OCI-LY1 (cell line): ENCODE measurements around the gene GPR27.

Source experiments
- EZH2 ChIP-seq: fragments of 200-600 bp; sonication (generic), shearing (Covaris generic); IDR thresholded peaks from 2 replicates; pipeline ENCODE4 v1.8.0; 2017; ENCODE audit warnings: borderline replicate concordance, mixed run types, mild to moderate bottlenecking, antibody characterized with exemption, low read length, moderate library complexity, mixed read lengths
- TF ChIP-seq, protein P1 (sequence below): fragments of 200-600 bp; sonication (generic), shearing (Covaris generic); IDR thresholded peaks from 2 replicates; pipeline ENCODE4 v1.5.1; 2017; ENCODE audit warnings: mild to moderate bottlenecking, antibody characterized with exemption, low read length, moderate library complexity, mixed read lengths

DNA sequence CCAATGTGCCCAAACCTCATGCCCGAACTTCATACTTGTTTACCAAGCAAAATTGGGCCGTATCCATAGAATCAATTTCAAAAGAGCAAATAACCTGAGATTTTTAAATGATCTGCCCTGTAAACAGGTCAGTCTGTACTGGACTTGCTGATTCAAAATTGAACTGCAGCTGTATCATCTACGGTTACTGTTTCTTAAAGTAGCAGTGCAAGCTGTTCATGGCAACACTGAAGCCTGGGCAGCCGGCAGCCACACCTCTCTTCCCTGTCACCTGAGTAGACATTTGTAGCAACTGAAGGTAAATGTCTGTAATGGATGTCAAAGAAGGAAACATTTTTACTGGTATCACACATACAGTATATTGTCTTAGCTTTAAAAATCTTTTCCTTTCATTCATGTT lies 39.1 kb upstream of the GPR27 start:
- TF ChIP-seq, protein P1, sequence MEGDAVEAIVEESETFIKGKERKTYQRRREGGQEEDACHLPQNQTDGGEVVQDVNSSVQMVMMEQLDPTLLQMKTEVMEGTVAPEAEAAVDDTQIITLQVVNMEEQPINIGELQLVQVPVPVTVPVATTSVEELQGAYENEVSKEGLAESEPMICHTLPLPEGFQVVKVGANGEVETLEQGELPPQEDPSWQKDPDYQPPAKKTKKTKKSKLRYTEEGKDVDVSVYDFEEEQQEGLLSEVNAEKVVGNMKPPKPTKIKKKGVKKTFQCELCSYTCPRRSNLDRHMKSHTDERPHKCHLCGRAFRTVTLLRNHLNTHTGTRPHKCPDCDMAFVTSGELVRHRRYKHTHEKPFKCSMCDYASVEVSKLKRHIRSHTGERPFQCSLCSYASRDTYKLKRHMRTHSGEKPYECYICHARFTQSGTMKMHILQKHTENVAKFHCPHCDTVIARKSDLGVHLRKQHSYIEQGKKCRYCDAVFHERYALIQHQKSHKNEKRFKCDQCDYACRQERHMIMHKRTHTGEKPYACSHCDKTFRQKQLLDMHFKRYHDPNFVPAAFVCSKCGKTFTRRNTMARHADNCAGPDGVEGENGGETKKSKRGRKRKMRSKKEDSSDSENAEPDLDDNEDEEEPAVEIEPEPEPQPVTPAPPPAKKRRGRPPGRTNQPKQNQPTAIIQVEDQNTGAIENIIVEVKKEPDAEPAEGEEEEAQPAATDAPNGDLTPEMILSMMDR = no peak
- TF ChIP-seq EZH2 = no peak
